Measurements from ENCODE around the gene SUCLG2. TPM values are rescaled to one million over a fixed set of nuclear protein-coding genes. Genes with fewer than 3 reads are reported as not detected.

The SUCLG2 gene
- total RNA-seq, 2 donors from 2014 or later: 42.0 to 50.4 TPM

DNA sequence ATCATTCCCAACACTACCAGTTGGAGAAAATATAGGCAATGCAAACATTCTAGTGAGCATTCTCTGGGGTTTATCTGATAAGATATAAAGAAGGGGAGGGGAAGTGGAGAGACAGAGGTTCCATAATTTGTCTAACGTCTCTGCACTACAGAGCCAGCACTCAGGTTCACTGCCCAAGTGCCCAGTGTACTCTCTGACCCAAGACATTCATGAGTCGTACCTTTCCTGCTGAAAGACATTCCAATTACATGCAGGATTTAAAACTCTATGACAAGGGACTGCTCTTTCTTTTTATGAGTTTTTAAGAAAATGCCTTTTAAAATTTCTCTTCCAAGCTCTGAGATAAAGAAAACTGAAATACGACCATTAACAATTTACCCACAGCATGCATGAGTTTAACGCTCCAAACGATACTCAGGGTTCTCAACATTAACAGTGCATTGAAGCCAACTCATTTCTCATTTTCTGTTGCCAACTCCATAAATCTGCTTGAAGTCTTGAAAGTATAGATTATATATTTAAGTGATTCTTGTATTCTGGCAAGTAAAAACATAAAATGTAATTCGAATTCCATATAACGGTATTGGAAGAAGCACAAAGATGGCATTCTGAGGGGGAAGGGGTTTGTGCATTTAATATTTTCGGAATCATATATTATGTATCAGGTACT, 193.4 kb downstream of the SUCLG2 start:
- intact Hi-C loops (cut with DNase I): no loop called here
- Histone ChIP-seq H3K9me3 (no peaks in the 10 kb centered on the region), H3K27me3 (no peaks in the 10 kb centered on the region), H3K27ac (no peak overlapping the region), H3K4me1 (no peaks in the 10 kb centered on the region), H3K36me3 (replicated peaks in 1 of 2; ENCODE audit: insufficient read depth in 1 of 2, low read depth in 2 of 2) (no peaks in the 10 kb centered on the region), H3K4me3 (no peak overlapping the region)
- ATAC-seq (no peak), DNase-seq (no peak)
- 90 to 92% methylated on average over 8 of the region's 8 CpGs for WGBS, 2 donors
- TF ChIP-seq POLR2A (IDR thresholded peaks at IDR 0.05): no peak
- no peak for TF ChIP-seq CTCF (IDR thresholded peaks at IDR 0.05)

DNA sequence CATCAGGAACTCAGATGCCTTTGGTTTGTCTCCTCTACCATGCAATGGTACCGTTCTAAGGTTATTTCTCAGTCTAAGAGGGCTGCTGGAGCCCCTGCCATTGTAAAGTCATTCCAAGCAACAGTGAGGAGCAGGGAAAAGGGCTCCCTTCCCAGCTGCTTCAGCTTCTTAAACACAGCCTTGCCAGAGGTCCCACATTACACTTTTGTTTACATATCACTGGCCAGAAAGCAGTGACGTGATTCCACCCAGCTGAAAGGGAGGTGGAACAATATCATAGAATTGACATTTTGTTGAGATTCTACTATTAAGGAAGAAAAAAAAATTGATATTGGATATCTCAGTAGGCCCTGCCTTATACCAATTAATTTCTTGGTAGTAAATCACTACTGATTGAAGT, 194.6 kb downstream of the SUCLG2 start:
- DNase-seq (no peak), ATAC-seq (no peak)
- no peaks in the 10 kb centered on the region for H3K36me3 ChIP-seq (replicated peaks in 1 of 2; ENCODE audit: insufficient read depth in 1 of 2, low read depth in 2 of 2)
- intact Hi-C loops (cut with DNase I): no loop called here
- H3K27ac ChIP-seq: no peak overlapping the region
- H3K4me3 ChIP-seq: no peak overlapping the region
- WGBS, 2 donors: 68 to 75% methylated on average over 2 of the region's 2 CpGs
- TF ChIP-seq CTCF (IDR thresholded peaks at IDR 0.05): no peak
- TF ChIP-seq POLR2A (IDR thresholded peaks at IDR 0.05): no peak
- no peaks in the 10 kb centered on the region for H3K4me1 ChIP-seq
- no peaks in the 10 kb centered on the region for H3K27me3 ChIP-seq
- no peaks in the 10 kb centered on the region for H3K9me3 ChIP-seq

GRCh38 chr3:67458896-67459530, 195.4 kb downstream of the SUCLG2 start:
- no peak for TF ChIP-seq CTCF (IDR thresholded peaks at IDR 0.05)
- TF ChIP-seq POLR2A (IDR thresholded peaks at IDR 0.05): no peak
- intact Hi-C loops (cut with DNase I): no loop called here
- no peaks in the 10 kb centered on the region for H3K9me3 ChIP-seq
- ATAC-seq (no peak), DNase-seq (no peak)
- H3K27ac ChIP-seq: no peak overlapping the region
- no peak overlapping the region for H3K4me3 ChIP-seq
- H3K4me1 ChIP-seq: no peaks in the 10 kb centered on the region
- no peaks in the 10 kb centered on the region for H3K27me3 ChIP-seq
- H3K36me3 ChIP-seq (replicated peaks in 1 of 2; ENCODE audit: insufficient read depth in 1 of 2, low read depth in 2 of 2): no peaks in the 10 kb centered on the region
- WGBS, 2 donors: 94 to 95% methylated on average over 4 of the region's 4 CpGs

DNA sequence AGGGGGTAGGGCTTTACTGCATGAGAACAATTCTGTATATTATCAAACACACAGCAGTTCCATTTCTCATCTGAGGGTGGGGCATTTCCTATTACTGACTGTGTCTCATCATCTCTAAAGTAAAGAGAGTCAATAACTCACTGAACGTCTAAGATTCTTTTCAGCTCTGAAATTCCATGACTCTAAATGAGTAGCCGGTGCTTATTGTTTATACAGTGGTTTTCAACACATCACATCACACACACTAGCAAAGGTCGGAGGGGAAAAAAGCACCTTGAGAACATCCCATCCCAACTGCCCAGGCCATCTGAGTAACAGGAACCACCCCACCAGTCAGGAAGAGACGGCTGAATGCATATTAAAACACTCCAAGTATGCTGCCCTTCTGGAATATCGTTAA, 196.0 kb downstream of the SUCLG2 start:
- Histone ChIP-seq H3K9me3 (no peaks in the 10 kb centered on the region), H3K27me3 (no peaks in the 10 kb centered on the region), H3K36me3 (replicated peaks in 1 of 2; ENCODE audit: insufficient read depth in 1 of 2, low read depth in 2 of 2) (no peaks in the 10 kb centered on the region), H3K4me3 (no peak overlapping the region), H3K27ac (no peak overlapping the region), H3K4me1 (no peaks in the 10 kb centered on the region)
- ATAC-seq (no peak), DNase-seq (no peak)
- TF ChIP-seq POLR2A (IDR thresholded peaks at IDR 0.05): no peak
- no peak for TF ChIP-seq CTCF (IDR thresholded peaks at IDR 0.05)
- WGBS, 2 donors: 82 to 95% methylated on average over 5 of the region's 5 CpGs
- intact Hi-C loops (cut with DNase I): no loop called here

GRCh38 chr3:67453628-67454027, 200.8 kb downstream of the SUCLG2 start:
- ATAC-seq (no peak), DNase-seq (no peak)
- no peak for TF ChIP-seq CTCF (IDR thresholded peaks at IDR 0.05)
- TF ChIP-seq POLR2A (IDR thresholded peaks at IDR 0.05): no peak
- Histone ChIP-seq H3K27ac (no peak overlapping the region), H3K36me3 (replicated peaks in 1 of 2; ENCODE audit: insufficient read depth in 1 of 2, low read depth in 2 of 2) (no peaks in the 10 kb centered on the region), H3K4me3 (no peak overlapping the region), H3K9me3 (no peaks in the 10 kb centered on the region), H3K4me1 (peaks cover 16% of the 10 kb centered on the region), H3K27me3 (no peaks in the 10 kb centered on the region)
- 89 to 91% methylated on average over 3 of the region's 3 CpGs for WGBS, 2 donors
- intact Hi-C loops (cut with DNase I): no loop called here

Measured in body of pancreas (tissue), 4 donors.